GM21619 (cell line): ENCODE measurements around the gene CYREN.
"Not testable (repeated sequence)": the region's sequence is repeated elsewhere in the genome, so short reads cannot be mapped to it uniquely, and the experiment has no call there.

Experiments used
- ATAC-seq: cut with Tn5 transposase; IDR thresholded peaks from one replicate; pipeline ENCODE4 v1.9.1; 2021; ENCODE audit not compliant: unreplicated experiment

Gene CYREN

DNA sequence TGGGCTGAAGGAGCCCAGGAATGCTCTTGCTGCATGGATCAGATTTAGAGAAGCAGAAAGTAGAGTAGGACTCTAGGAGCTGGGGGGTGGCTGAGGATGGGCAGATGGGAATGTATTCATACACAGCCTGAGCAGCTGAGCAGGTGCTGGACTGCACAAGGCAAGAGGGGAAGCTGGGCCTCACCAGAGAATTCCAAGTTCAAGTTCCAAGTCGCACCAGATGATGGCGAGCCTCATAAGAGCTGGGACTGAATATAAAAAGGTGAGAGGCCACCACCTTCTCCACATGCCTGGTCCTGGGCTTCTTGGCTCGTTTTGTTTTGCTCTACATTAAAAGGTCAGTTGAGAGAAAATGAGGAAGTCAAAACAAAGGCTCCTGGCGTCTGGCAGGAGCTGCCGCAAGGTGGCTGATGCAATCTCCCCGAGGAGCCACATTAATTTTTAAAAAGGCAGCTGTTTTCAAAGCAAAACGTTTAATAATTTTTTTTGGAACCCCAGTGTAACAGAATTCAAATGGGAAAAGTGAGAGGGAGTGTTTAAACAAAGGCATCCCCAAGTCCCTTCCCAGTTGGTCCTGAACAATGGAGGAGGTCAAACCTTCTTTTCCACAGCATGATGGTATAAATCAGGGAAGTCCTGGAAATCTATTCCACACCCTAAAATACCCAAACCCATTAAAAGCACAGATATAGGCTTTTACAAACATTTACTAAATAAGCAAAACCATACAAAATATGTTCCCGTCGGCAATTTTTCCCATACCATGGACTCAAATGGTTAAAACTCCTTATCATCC, 9.5 kb downstream of the CYREN start:
- no peak for ATAC-seq

DNA sequence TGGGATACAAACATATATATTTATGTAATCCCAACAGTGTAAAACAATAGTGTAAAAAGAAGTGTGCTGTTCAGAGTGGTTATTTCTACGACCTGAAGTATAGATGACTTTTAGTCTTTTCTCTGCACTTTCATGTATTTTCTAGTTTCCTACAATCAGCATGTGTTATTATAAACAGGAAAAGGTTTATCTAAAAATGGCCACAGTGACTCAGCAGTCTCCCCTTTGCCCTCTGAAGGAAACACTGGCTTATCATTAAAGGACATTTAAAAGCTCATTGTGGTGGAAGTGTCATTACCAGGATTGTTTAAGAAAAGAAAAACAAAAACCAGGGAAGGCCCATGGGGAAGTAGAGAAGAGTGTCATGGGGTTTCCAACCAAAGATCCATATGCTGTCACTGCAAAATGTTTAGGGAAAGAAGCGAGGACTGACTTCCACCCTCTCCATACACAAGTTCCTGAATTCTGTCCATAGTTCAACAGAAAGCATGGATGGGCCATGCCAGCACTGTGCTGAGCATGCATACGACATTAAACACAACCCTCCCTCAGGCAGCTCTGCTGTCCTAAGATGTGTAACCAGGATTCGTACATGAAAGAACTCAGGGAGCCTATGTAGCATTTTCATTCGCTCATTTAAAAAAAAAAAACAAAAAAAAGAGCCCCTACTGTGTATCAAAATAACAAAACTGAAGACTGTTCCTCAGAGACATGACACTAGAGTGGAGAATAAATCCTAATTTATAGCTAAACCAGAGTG, 10.2 kb downstream of the CYREN start:
- ATAC-seq, result peak; percentile 57

DNA sequence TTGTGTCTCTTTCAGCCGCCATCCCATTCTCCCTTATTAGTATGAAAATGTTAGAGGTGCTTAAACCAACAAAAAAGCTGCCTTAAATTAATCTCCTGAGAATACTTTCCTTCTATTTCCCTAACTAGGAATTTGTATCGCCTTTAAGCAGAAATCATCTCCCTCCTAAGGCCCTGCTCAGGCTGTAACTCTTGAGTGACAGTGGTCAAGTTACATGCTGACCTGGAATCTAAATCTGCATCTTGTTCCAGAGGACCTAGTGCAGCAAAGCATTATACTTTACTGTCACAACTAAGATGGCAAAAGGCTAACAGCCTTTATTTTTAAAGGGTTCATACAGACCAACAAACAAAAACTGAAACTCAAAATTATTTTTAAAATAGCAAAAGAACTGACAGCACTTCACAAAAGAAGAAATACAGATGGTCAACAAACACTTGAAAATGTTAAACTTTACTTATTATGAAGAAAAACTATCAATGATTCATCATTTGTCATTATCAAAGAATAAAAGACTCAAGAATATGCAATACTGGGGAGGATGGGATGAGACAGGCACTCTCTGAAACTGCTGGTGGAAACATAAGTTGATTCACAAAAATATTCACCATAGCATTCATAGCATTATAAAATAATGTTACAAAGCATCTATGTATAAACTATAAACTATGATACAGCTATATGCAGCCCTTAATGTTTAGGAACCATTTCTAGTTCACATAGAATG, 11.0 kb downstream of the CYREN start:
- ATAC-seq, result no peak

DNA sequence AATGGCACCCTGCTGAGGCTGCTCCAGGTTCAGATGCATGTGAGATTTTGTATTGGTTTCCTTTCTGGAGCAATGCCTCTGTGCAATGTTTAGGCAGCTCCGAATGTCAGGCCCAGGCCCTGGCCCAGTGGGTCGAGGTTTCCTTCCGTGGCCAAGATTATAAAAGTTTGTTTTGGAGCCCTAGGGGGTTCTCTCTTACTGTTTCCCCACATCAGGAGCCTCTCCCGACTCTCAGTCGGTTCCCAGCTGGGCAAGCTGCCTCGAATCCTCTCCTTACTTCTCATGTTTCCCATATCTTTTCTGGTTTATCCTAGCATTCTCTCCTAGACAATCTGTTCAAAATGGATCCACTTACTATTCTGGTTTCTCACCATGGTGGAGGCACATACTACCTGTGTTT, 11.6 kb downstream of the CYREN start:
- ATAC-seq, result no peak

DNA sequence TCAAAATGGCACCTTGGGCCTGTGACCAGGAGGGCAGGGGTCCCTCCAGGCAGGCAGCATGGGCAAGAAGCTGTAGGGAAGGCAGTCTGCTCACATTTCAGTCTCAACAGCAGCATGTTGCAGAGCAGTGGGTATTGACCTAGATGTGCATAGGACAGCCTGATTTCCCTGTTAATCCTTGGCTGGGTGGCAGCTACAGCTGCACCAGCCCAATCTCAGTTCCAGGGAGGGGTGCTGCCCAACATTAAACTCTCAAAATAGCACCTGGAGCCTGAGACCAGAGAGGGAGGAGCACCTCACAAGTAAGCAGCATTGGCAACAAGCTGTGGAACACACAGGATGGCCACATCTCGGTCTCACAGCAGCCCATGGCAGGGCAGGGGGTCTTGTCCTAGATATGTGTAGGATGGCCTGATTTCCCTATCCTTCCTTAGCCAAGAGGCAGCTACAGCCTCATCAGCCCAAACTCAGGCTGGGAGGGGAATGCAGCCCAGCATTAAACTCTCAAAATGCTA, 12.3 kb downstream of the CYREN start:
- ATAC-seq, result no peak

DNA sequence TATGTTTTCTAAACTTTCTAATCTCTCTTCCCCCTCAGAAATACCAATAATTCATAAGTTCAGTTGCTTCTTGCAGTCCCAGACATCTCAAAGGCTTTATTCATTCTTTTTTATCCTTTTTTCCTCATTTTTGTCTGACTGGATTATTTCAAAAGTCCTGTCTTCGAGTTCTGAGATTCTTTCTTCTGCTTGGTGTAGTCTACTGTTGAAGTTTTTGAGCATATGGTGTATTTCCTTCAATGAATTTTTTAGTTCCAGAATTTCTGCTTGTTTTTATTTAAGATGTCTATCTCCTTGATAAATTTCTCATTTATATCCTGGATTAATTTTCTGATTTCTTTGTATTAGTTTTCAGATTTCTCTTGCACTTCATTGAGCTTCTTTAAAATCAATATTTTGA, 14.2 kb downstream of the CYREN start:
- ATAC-seq, result no peak

DNA sequence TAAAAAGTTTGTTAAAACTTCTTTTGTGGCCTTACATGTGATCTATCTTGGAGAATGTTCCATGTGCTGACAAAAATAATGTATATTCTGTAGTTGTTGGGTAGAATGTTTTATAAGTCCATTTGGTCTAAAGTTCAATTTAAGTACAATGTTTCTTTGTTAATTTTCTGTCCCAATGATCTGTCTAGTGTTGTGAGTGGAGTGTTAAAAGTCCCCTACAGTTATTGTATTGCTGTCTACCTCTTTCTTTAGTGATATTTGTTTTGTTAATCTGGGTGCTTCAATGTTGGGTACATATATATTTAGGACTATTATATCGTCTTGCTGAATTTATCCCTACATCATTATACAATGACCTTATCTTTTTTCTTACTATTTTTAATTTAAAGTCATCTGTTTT, 15.8 kb downstream of the CYREN start:
- ATAC-seq, result no peak

DNA sequence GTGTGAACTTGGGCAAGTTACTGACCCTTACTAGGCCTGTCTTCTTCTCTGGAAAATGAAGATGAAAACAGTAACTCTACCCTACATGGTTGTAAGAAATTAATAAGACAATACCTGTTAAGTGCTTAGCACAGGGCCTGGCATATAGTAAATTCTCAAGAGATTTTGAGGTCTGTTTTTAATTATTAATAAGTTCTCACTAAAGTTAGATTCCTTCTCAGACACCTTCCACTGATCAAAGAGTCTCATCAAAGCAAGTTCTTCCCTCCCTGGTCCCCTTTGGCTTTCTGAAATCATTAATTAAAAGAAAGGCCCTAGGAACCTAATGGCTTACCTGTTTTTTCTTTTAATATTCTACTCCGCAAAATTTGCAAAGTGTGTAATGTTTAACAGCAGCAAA, 18.1 kb downstream of the CYREN start:
- no peak for ATAC-seq

DNA sequence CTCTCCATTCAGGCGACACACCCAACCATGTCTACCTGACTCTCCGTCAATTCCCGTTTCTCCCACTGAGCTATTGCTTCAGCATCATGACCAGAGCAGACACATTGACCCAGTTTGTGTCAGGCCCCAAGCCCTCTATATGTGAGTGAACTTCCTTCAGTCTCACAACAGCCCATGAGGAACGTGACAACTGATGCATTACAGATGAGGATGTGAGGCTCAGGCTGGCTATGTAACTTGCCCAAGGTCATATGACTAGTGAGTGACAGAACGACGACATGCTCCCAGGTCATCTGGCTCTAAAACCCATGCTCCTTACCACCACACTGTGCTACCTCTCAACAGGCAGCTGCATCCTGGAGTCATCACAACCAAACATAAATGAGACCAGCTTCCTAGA, 19.0 kb downstream of the CYREN start:
- no peak for ATAC-seq

DNA sequence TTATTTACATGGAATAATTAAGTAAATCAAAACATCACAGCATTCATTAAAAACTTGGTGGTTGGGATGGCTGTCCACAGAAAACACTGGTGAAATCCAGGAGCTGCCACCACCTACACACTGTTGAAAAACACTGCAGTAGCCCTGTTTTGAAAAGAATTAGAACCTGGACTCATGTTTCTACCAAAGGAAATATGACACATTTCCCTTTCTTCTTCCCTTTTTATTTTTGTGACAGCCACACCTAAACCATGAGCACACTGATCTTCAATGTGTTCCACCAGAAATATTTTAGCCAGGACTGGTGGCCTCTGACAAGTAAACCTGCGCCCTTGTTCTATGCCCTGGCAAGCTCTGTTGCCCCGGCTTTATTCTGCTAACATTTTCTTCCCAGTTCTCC, 19.4 kb downstream of the CYREN start:
- ATAC-seq, result no peak

DNA sequence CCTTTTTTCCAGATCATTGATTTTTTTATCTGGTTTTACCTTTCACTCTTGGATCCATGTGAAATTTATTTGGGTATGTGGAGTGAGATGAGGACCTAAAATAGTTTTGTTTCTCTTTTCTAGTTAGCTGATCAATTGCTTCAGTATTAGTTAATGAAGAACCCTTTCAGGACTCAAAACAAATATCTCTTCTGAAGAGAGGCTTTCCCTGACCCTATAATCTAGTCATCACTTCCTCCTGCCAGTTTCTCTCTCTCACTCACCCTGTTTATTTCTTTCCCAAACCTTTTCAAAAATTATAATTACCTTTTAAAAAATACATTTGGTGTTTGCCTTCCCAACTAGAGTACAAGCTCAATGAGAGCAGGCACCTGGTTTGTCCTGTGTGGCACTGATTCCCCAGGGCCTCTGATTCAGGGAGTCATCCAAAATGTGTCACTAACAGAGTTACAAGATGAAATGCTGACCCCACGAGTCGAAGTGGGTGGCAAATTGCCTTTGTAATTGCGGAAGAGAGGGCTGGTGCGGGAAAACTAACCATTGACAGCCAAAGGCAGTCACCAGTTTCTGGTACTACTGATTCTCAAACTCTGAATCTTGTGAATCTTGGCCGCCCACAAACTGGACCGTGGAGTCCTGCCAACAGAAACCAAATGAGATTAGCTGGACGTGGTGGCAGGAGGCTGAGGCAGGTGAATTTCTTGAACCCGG, 20.3 kb downstream of the CYREN start:
- ATAC-seq, result no peak

DNA sequence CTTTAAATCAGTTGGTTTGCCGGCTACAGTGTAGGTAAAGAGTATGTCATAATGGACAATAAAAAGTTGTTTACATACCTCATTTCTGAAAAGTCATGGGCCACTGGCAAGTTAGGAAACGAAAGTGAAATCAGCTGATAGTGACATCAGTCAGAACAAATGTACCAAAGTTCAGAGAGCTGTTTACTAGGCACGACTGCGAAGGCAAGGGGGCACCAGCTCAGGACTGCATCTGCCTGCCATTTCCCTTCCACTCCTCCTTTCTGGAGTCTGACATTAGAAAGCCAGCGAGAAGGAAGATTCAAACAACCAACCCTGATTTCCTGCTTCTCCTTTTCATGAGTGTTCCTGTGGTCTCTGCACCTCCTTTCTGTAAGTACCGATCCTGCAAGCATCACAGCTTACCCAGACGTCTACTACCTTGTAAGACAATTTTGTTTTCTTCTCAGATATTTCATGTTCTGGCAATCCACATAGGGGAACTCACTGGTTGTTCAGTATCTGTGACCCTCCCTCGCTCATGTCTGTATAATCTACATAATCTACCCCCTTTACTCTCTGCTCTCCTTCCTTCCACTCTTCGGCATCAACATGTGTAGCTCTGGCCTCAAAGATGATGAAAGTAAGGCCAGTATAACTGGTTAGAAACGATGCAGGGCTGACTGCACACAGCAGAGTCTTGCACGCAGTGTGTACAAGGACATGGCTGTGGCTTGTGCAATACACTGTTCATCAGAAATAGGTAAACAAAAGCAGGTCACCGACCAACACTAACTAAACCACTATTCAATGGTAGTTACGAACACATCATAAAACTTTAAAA, 22.4 kb downstream of the CYREN start, which contains the start of gene TMEM140:
TSS of gene TMEM140 (plus strand) at position 174 of the 823 bp plus-strand sequence. CDS start 16,370 bp downstream, outside the sequence.
- peak; percentile 67 for ATAC-seq

DNA sequence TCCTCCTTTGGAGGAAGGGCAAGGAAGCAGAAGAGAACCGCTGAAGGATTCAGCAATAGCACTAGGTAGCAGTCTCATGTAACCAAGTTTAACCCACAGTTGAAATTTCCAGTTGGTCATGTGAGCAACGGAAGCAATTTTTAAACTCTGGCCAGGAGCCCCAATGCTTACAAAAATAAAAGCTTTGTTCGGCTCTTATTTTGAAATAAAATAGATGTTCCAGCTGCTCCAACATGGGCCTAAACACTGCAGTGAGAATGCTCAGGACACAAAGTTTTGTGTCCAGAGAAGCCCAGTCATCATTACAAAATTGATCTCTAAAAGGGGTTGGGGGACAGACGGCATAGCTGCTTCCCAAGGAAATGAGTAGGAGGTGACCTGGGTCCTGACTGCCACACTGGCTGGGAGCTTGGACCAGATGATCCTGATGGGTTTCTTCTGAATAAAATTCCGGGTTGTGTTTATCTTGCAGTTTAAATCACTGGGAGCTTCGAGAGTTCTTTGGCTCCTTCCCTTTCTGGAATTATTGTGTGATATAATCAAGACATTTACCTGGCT, 23.1 kb downstream of the CYREN start:
- ATAC-seq, result no peak

DNA sequence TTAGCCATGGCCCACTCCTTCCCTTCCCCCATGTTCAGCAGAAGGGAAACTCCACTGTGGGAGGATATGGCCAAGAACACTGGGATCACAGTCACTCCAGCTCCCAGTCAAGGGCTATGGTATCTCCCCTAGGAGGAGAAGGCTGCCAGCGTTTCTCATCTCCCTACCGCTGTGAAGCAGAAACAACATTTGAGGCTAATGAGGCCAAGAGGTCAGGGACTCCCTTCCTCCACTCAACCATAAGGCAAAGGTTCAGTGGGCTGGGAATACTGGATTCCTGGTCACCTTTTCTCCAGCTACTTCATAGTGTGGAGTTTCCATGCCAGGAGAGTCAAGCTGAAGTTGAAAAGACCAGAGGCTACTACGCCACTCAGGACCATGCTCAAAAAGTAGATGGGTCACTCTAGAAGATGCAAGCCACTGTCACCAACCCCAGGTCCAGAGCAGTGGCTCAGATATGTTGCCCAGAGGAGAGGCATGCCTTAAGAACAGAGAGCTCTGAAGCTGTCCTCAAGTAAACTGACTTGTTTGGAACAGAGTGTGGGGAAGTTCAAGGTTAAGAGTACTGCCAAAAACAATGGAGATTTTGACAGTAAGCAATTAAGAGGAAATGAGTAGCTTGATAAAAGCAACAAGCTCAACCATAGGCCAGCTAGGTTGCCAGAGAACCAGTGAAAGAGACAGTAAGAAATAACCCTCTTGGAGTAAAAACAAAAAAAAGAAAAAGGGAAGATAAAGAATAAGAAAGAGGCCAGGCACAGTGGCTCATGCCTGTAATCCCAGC, 26.4 kb downstream of the CYREN start:
- no peak for ATAC-seq

DNA sequence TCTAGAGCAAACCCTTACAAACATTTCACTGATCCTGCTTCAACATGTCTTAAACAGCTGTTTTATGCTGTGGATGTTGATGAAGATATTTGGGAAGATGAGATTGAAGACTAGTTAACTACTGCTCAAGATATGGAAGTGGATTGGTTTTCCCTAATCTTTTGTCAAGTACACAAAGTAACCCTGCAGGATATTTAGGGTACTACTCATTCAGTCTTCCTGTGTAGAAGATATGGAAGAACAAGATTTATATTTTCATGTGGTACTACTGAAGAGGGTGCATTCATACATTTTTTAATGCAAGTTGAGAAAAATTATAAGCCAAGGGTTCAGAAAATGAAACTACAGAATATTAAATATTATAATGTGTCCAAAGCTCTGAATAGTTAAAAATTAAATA, 40.9 kb downstream of the CYREN start:
- ATAC-seq, result no peak

DNA sequence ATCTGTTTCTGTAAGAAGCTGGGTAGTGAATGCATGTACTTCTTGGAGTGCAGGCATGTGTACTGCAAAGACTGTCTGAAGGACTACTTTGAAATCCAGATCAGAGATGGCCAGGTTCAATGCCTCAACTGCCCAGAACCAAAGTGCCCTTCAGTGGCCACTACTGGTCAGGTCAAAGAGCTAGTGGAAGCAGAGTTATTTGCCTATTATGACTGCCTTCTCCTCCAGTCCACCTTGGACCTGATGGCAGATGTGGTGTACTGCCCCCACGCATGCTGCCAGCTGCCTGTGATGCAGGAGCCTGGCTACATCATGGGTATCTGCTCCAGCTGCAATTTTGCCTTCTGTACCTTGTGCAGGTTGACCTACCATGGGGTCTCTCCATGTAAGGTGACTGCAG, 41.6 kb downstream of the CYREN start:
- ATAC-seq, result no peak

DNA sequence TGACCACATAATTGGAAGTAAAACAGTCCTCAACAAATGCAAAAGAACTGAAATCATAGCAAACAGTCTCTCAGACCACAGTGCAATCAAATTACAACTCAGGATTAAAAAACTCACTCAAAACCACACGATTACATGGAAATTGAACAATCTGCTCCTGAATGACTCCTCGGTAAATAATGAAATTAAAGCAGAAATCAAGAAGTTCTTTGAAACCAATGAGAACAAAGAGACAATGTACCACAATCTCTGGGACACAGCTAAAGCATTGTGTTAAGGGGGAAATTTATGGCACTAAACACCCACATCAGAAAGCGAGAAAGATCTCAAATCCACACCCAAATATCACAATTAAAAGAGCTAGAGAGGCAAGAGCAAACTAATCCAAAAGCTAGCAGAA, 45.9 kb downstream of the CYREN start:
- not testable (repeated sequence) for ATAC-seq

DNA sequence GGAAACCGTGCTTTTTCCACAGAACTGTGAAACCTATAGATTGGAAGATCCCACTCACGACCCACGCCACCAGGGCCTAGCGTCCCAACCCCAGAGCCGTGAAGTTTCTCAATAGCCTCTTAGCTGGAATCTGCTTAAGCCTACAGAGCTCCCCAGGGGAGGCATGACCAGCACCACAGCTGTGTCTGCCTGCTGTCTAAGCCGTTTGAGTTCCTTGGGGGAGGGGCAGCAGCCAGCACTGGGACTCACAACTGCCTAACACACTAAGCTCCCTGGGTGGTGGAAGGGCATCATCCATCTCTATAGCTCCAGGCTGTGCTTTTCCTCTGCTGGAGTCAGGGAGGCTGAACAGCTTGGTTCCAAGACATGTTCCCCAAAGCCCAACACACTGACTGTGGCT, 48.6 kb downstream of the CYREN start:
- ATAC-seq, result no peak

DNA sequence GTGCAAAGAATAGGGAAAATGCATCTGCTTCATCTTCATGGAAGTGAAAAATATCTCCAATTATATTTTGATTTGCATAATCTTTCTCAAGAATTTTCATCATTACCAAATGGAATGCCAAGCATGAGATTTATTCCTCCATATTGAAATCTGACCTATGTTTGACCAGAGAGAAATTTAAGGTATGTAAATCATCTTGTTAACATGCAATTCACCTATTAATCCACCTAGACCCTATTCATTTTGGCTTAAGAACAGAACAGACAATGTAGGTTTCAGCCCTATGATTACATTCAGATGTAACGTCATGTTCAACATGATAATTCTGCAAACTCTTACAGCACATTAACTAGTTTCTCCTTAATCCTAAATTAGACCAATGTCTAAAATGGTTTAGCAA, 53.4 kb downstream of the CYREN start:
- no peak for ATAC-seq
